Erythroblast (primary cell): ENCODE data around the gene RSPRY1.
A peak's percentile ranks its signal among the peaks of the same experiment; 100 is the strongest.

Experiments used
- DNase-seq, 2 experiments: peaks; one replicate each; lab custom pipeline; 2025; lab: John Stamatoyannopoulos, UW
- GATA1 ChIP-seq: IDR thresholded peaks from 2 replicates; pipeline ENCODE4 v1.6.1; 2011; ENCODE audit warnings: low read depth, mild to moderate bottlenecking, control low read depth, low read length, moderate library complexity
- POLR2A ChIP-seq: IDR thresholded peaks from 2 replicates; pipeline ENCODE4 v1.6.1; 2011; ENCODE audit warnings: mild to moderate bottlenecking, low read length

RSPRY1 gene

GRCh38 chr16:57165938-57166337, 20.2 kb upstream of the RSPRY1 start:
- TF ChIP-seq GATA1 (no peak), POLR2A (no peak)
- DNase-seq, result peak; percentile 28 to 70

GRCh38 chr16:57166451-57166850, 19.7 kb upstream of the RSPRY1 start:
- no peak for DNase-seq
- TF ChIP-seq POLR2A (no peak), GATA1 (no peak)

GRCh38 chr16:57166951-57167350, 19.2 kb upstream of the RSPRY1 start:
- DNase-seq, result no peak
- TF ChIP-seq GATA1 (no peak), POLR2A (no peak)

GRCh38 chr16:57167538-57167937, 18.6 kb upstream of the RSPRY1 start:
- TF ChIP-seq POLR2A, result no peak
- TF ChIP-seq GATA1, result no peak
- no peak for DNase-seq

- DNase-seq, result peak; percentile 51 to 52
- TF ChIP-seq POLR2A (no peak), GATA1 (no peak)
Observed at GRCh38 chr16:57167953-57168352, 18.2 kb upstream of the RSPRY1 start.

- DNase-seq, result no peak
- TF ChIP-seq GATA1, result no peak
- TF ChIP-seq POLR2A, result no peak
Observed at GRCh38 chr16:57169327-57169726, 16.8 kb upstream of the RSPRY1 start.

GRCh38 chr16:57172721-57173290, 13.3 kb upstream of the RSPRY1 start:
- DNase-seq, result no peak

GRCh38 chr16:57175896-57176295, 10.2 kb upstream of the RSPRY1 start:
- TF ChIP-seq GATA1, result no peak
- no peak for DNase-seq

More at GRCh38 chr16:57172721-57173290, 13.3 kb upstream of the RSPRY1 start:
- TF ChIP-seq GATA1, result no peak
- no peak for TF ChIP-seq POLR2A

- TF ChIP-seq POLR2A (no peak), GATA1 (no peak)
Observed at GRCh38 chr16:57178196-57178595, 7.9 kb upstream of the RSPRY1 start.

GRCh38 chr16:57178793-57179212, 7.3 kb upstream of the RSPRY1 start:
- TF ChIP-seq POLR2A (no peak), GATA1 (no peak)
- DNase-seq, result no peak

More at GRCh38 chr16:57178196-57178595, 7.9 kb upstream of the RSPRY1 start:
- DNase-seq, result no peak

GRCh38 chr16:57179215-57179828, 6.8 kb upstream of the RSPRY1 start:
- no peak for DNase-seq
- TF ChIP-seq GATA1, result no peak

- no peak for DNase-seq
- TF ChIP-seq POLR2A, result no peak
- TF ChIP-seq GATA1, result no peak
Observed at GRCh38 chr16:57184113-57184512, 2.0 kb upstream of the RSPRY1 start.

GRCh38 chr16:57184887-57185445, 1.2 kb upstream of the RSPRY1 start:
- no peak for DNase-seq
- TF ChIP-seq POLR2A (no peak), GATA1 (no peak)

- no peak for TF ChIP-seq POLR2A
- no peak for TF ChIP-seq GATA1
- DNase-seq, result peak; percentile 69 to 75
Observed at GRCh38 chr16:57185446-57185944, 634 bp upstream of the RSPRY1 start.
